Measurements from ENCODE around the gene GRPEL2. TPM values are rescaled to one million over a fixed set of nuclear protein-coding genes. Genes with fewer than 3 reads are reported as not detected.

The GRPEL2 gene
- total RNA-seq, 1 donor from 2014 or later, result 31.7 TPM

GRCh38 chr5:149353911-149354310 is 8.6 kb downstream of the GRPEL2 start:
- intact Hi-C loops (cut with micrococcal nuclease), result no loop called here

DNA sequence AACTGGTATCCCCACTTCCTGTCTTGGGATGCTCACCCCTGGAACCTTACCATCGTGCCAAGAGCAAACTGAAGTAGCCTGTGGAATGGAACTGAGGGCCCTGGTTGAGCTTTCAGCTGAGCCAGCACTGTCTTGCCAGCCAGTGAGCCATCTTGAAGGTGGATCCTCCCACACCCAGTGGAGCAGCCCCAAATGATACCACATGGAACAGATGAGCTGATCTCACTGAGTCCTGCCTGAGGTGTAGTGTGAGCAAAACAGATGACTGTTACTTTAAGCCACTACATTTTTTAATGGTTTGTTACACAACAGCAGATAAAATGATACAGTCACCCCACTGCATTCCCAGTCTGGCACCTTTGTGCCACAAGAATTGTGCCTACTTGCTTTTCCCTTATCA is 10.4 kb downstream of the GRPEL2 start:
- intact Hi-C loops (cut with micrococcal nuclease), result loop anchor here (2.0 to 5.0 kb wide), 3 partner anchors 605 to 1897 kb away; partner anchors contain the start of genes GM2A, SLC26A2 and TCOF1

- intact Hi-C loops (cut with micrococcal nuclease), result loop anchor here (2.0 to 5.0 kb wide), 3 partner anchors 604 to 1896 kb away; partner anchors contain the start of genes GM2A, SLC26A2 and TCOF1
These were observed 11.1 kb downstream of the GRPEL2 start for GRCh38 chr5:149356391-149356790.

DNA sequence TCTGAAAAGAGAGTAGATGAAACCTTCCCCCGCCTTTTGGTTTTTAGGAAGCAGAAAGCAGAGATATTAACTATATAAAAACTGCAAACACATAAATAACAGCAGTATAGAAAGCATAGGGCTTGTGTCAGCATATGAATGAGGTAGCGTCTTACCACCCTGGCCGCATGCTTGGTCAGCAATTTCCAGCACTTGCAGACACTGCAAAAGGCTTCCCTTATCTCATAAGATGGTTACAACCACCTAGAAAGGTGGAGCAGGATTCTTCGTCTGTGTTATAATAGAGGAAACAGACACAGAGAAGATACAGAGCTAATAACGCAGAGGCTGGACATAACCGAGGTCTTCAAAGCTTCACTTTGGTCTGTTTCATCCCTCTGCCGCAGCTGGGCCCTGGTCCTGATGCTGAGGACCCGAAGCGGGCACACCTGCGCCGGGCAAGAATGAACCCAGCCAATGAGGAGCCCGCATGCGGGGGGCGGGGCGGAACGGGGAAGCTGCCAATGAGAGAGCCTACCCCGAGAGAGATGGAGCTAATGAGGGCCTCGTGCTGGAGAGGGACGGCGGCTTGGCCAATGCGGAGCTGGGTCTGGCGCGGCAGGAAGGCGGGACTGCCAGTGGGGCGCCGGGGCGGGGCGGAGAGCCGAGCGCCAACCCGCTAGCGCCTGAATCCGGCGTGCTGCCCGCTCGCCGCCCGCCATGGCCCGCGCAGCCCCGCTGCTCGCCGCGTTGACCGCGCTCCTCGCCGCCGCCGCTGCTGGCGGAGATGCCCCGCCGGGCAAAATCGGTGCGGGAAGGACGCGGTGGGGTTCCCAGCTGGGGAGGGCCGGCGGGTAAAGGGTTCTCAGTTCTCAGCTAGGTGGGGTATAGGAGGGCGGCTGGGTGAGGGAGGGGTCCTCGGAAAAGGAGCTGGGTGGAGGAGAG is 12.3 kb downstream of the GRPEL2 start, which contains the start of gene PCYOX1L:
Gene PCYOX1L, plus strand, starts transcription at position 677 of the 924 bp plus-strand sequence. Its CDS starts 23 bp downstream, at position 700.
- intact Hi-C loops (cut with micrococcal nuclease), result loop anchor here (1.0 to 5.0 kb wide), 7 partner anchors 12 to 1895 kb away; partner anchors contain the start of genes CSNK1A1, GM2A, GRPEL2 and SLC26A2

GRCh38 chr5:149358294-149358651 is 13.0 kb downstream of the GRPEL2 start:
- intact Hi-C loops (cut with micrococcal nuclease), result loop anchor here (1.0 to 5.0 kb wide), 3 partner anchors 193 to 1894 kb away; partner anchors contain the start of genes CSNK1A1, GM2A and TCOF1

GRCh38 chr5:149358868-149359495 is 13.7 kb downstream of the GRPEL2 start:
- intact Hi-C loops (cut with micrococcal nuclease), result loop anchor here (1.0 to 5.0 kb wide), 3 partner anchors 192 to 1893 kb away; partner anchors contain the start of genes CSNK1A1, GM2A and TCOF1

DNA sequence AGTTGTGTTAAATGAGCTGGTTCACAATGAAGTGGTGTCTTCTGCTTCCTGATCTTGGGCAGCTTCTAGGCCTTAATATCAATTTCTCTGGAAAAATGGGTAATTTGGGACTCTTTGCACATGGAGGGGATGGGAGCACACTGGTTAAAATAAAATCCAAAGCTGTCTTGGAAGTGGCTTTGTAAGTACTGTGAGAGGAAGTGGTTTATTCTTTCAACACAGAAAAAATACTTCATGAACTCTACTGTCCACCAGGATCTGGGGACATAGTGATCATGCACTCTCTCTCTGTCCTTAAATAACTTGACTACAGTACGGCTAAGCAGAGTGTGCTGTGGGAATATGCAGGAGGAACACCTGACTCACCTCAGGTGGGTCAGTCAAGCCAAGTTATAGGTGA is 15.0 kb downstream of the GRPEL2 start:
- intact Hi-C loops (cut with micrococcal nuclease), result no loop called here

DNA sequence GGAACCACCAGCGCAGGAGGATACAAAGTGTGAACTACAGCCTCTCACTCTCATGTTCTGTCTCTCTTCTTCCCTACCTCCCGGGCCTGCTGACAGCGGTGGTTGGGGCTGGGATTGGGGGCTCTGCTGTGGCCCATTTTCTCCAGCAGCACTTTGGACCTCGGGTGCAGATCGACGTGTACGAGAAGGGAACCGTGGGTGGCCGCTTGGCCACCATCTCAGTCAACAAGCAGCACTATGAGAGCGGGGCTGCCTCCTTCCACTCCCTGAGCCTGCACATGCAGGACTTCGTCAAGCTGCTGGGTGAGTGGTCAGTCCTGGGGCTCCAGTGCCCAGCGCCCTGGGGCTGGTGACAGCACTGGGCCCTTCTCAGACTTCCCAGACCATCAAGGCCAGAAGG is 17.2 kb downstream of the GRPEL2 start:
- intact Hi-C loops (cut with micrococcal nuclease), result no loop called here

DNA sequence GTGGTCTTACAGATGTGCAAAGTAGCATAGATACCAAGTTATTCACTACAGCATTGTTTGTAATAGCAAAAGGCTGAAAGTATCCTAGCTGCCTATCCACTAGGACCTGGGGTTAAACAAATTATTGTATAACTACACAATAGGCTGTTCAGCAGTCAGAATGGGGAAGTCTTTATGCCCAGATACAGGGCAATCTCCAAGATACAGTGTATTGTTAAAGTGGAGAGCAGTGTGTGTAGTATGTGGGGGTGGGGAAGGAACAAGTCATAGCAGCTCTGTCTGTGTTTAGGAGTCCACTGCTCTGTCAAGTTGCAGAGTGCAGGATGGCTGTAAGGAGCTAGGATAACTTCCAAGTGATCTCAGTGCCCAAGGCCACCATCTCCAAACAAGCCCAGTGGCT is 18.1 kb downstream of the GRPEL2 start:
- intact Hi-C loops (cut with micrococcal nuclease), result no loop called here

DNA sequence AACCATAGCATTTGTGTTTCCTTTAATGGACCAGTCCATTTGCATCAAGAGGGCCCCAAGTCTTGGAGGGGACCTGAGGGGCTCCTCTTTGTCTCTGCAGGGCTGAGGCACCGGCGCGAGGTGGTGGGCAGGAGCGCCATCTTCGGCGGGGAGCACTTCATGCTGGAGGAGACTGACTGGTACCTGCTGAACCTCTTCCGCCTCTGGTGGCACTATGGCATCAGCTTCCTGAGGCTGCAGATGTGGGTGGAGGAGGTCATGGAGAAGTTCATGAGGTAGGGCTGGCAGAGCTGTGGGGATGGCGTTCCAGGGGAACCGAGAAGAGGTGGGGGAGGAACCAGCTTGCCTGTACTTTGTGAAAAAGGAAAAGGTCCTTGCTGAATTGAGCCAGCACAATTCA is 18.6 kb downstream of the GRPEL2 start:
- intact Hi-C loops (cut with micrococcal nuclease), result no loop called here

DNA sequence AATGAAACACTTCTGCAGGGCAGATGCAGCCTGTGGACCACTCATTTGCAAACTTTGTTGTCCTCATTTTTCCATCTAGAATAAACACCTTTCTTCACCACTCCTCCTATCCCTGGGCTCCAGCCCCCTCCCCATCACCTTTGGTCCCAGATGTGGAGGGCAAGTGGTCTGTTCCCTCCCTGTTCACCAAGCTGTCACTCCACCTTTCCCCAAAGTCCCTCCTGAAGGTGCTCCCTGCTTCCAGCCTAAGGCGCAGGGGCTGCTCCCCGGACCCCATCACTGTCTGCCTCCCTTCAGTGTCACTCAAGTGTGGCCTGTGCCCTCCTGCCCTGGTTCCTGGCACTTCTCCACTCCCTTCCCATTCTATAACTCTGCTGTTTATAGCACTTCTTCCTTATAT is 19.4 kb downstream of the GRPEL2 start:
- intact Hi-C loops (cut with micrococcal nuclease), result no loop called here

DNA sequence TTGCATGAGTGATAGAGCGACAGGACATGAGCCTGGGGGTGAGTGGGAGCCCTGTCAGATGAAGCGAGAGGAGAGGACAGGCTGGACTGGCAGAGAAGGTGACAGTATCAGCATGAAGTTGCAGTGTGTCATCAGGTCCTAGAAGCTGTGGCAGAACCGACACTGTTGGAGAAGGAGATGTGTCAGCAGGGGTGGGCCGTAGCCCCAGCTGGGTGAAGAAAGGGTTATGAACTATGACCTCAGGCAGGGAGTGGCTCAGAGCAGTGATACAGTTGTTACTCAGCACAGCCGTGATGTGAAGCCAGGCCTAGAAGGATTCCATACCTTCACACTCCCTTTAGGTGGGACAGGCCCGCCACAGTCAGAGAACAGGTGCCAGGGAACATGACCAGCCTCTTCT is 20.1 kb downstream of the GRPEL2 start:
- intact Hi-C loops (cut with micrococcal nuclease), result no loop called here

- intact Hi-C loops (cut with micrococcal nuclease), result no loop called here
These were observed 20.9 kb downstream of the GRPEL2 start for GRCh38 chr5:149366169-149366729.

DNA sequence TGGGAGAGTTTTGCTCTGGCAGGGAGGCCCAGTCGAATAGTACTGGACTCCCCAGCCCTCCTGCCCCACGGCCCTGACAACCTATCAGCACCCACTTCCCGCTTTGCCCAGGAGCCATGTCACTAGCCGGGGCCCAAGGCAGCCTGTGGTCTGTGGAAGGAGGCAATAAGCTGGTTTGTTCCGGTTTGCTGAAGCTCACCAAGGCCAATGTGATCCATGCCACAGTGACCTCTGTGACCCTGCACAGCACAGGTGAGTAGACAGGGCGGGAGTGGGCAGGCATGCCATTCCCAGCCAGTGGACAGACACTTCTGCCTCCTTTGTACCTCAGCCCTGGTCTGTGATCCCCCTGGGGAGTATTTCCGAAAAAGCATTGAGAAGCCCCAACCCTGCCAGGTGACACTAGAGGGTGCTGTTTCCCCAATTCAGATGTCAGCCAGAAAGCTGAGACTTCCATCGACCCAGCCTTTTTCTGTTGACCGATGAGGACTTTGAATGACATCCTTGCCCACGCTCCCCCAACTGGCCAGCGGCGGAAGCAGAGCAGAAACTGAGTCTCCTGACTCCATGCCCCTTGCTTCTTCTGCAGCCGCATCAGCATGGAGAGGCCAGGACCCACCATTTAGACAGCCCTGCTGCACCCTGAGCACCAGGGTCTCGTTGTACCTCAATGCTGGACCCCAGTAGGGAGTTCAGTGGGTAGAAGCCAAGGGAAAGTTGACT is 22.1 kb downstream of the GRPEL2 start:
- intact Hi-C loops (cut with micrococcal nuclease), result loop anchor here (1.0 kb wide), 3 partner anchors 50 to 197 kb away; no protein-coding TSS in a partner anchor

DNA sequence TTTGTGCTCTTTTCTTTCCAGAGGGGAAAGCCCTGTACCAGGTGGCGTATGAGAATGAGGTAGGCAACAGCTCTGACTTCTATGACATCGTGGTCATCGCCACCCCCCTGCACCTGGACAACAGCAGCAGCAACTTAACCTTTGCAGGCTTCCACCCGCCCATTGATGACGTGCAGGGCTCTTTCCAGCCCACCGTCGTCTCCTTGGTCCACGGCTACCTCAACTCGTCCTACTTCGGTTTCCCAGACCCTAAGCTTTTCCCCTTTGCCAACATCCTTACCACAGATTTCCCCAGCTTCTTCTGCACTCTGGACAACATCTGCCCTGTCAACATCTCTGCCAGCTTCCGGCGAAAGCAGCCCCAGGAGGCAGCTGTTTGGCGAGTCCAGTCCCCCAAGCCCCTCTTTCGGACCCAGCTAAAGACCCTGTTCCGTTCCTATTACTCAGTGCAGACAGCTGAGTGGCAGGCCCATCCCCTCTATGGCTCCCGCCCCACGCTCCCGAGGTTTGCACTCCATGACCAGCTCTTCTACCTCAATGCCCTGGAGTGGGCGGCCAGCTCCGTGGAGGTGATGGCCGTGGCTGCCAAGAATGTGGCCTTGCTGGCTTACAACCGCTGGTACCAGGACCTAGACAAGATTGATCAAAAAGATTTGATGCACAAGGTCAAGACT is 22.8 kb downstream of the GRPEL2 start:
- intact Hi-C loops (cut with micrococcal nuclease), result loop anchor here (1.0 kb wide), 3 partner anchors 51 to 196 kb away; no protein-coding TSS in a partner anchor

GRCh38 chr5:149370878-149371277 is 25.6 kb downstream of the GRPEL2 start:
- intact Hi-C loops (cut with micrococcal nuclease), result loop anchor here (1.0 kb wide), 4 partner anchors 54 to 230 kb away; partner anchors contain the start of gene ABLIM3

GRCh38 chr5:149371296-149371962 is 26.1 kb downstream of the GRPEL2 start:
- intact Hi-C loops (cut with micrococcal nuclease), result loop anchor here (1.0 kb wide), 4 partner anchors 54 to 230 kb away; partner anchors contain the start of gene ABLIM3

GRCh38 chr5:149372076-149372795 is 26.9 kb downstream of the GRPEL2 start:
- intact Hi-C loops (cut with micrococcal nuclease), result no loop called here

DNA sequence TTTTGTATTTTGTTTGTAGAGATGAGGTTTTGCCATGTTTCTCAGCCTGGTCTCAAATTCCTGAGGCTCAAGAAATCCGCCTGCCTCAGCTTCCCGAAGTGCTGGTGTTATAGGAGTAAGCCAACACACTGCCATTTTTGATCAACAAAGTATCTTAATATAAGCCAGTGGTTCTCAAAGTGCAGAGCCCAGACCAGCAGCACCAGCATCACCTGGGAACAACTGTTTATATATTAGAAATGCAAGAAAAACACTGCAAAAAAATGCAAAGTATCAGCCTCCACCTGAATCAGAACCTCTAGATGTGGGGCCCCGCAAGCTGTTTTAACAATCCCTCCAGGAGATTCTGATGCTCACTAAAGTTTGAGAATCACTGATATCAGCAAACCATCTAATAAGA is 27.6 kb downstream of the GRPEL2 start:
- intact Hi-C loops (cut with micrococcal nuclease), result no loop called here
